Panc1 (cell line): ENCODE measurements around the gene KDM3B. TPM values are rescaled to one million over a fixed set of nuclear protein-coding genes. Genes with fewer than 3 reads are reported as not detected.

ENCODE experiments used
- ATAC-seq: fragments of 200-7000 bp; cut with Tn5 transposase; 2 replicates; pipeline ENCODE4 v1.9.1; 2020; ENCODE audit warnings: mild to moderate bottlenecking, moderate library complexity
- BruUV-seq: library from RNA; stranded (reverse); fragments of 400-500 nt; replicated peaks from 2 replicates; lab custom pipeline; 2021; lab: Mats Ljungman, UMichigan
- CTCF ChIA-PET: fragments of 300-600 bp; sonication (Branson Sonifier 250); formaldehyde crosslinking; loops from one replicate; lab custom pipeline; 2022; ENCODE audit warnings: antibody characterized with exemption; lab: Charles Lee
- POLR2A ChIA-PET: fragments of 300-600 bp; sonication (Branson Sonifier 250); formaldehyde crosslinking; loops from one replicate; lab custom pipeline; 2022; ENCODE audit warnings: antibody characterized with exemption; lab: Charles Lee
- DNase-seq: peaks from one replicate; pipeline ENCODE4 v3.0.0-alpha.2; 2010; ENCODE audit warnings: low read depth, low spot score
- H3K27ac ChIP-seq: 2 replicates; pipeline ENCODE4 v1.5.1; 2011; ENCODE audit warnings: mild to moderate bottlenecking, low read length, inconsistent platforms
- H3K27me3 ChIP-seq: fragments of 200-500 bp; sonication (Bioruptor generic); 2 replicates; pipeline ENCODE4 v1.6.0; 2014; ENCODE audit warnings: low read length, inconsistent platforms; ENCODE audit not compliant: control insufficient read depth, insufficient read depth
- H3K36me3 ChIP-seq: fragments of 200-500 bp; sonication (Bioruptor generic); 2 replicates; pipeline ENCODE4 v1.5.1; 2014; ENCODE audit warnings: inconsistent platforms, mild to moderate bottlenecking, low read length, moderate library complexity; ENCODE audit not compliant: control insufficient read depth, insufficient read depth
- H3K4me1 ChIP-seq: 2 replicates; pipeline ENCODE4 v1.5.1; 2011; ENCODE audit warnings: inconsistent platforms, mild to moderate bottlenecking, low read length, moderate library complexity; ENCODE audit not compliant: control insufficient read depth, insufficient read depth
- H3K4me3 ChIP-seq, 2 experiments: 2 replicates each; pipeline ENCODE4 v1.5.1; 2011 to 2012; ENCODE audit warnings: low read depth in 2 of 2, low read length in 2 of 2, mild to moderate bottlenecking in 2 of 2, inconsistent platforms in 1 of 2, moderate library complexity in 1 of 2
- H3K9me3 ChIP-seq: fragments of 200-500 bp; sonication (Bioruptor generic); 2 replicates; pipeline ENCODE4 v1.5.1; 2014; ENCODE audit warnings: low read depth, mild to moderate bottlenecking, inconsistent platforms, low read length, moderate library complexity; ENCODE audit not compliant: control insufficient read depth, insufficient read depth
- POLR2AphosphoS5 ChIP-seq: IDR thresholded peaks from 2 replicates; pipeline ENCODE4 v1.6.1; 2012; ENCODE audit warnings: mild to moderate bottlenecking, low read depth, low read length, moderate library complexity
- REST ChIP-seq, 2 experiments: IDR thresholded peaks; 2 replicates each; pipeline ENCODE4 v1.6.1; 2011 to 2012; ENCODE audit warnings: low read depth in 2 of 2, control low read depth in 1 of 2, low read length in 1 of 2, mild to moderate bottlenecking in 1 of 2, moderate library complexity in 1 of 2; ENCODE audit not compliant: insufficient read depth in 1 of 2
- SIN3A ChIP-seq: IDR thresholded peaks from 2 replicates; pipeline ENCODE4 v1.6.1; 2012; ENCODE audit warnings: low read depth, mild to moderate bottlenecking, low read length, moderate library complexity, borderline replicate concordance; ENCODE audit not compliant: insufficient read depth
- TCF7L2 ChIP-seq: IDR thresholded peaks from 2 replicates; pipeline ENCODE4 v1.6.1; 2011; ENCODE audit warnings: mild to moderate bottlenecking, low read depth, low read length, inconsistent platforms
- in situ Hi-C: cut with HindIII; loops from 2 replicates; pipeline ENCODE4 v1.10.0; 2016; ENCODE audit warnings: low sequenced_read_pairs, low pct_unique_long_range_greater_than_20kb
- intact Hi-C: fragments of 100-400 bp; cut with micrococcal nuclease; formaldehyde crosslinking; loops from one replicate; pipeline ENCODE4 v1.10.0; 2022; ENCODE audit not compliant: unreplicated experiment
- total RNA-seq: library from RNA; stranded (reverse); gene quantifications from one replicate; pipeline ENCODE4 v1.2.1, GENCODE V29; 2021; ENCODE audit not compliant: unreplicated experiment
- TF ChIP-seq, protein P1 (sequence below): fragments of 450-650 bp; IDR thresholded peaks from 2 replicates; pipeline ENCODE4 v1.5.1; 2017; ENCODE audit warnings: mild to moderate bottlenecking

Gene KDM3B
- total RNA-seq, 1 experiment from 2014 or later: 65.0 TPM

GRCh38 chr5:138435943-138436342, 83.5 kb downstream of the KDM3B start:
- Histone ChIP-seq H3K27ac (no peak overlapping the region), H3K4me3 (no peak overlapping the region), H3K4me1 (peaks cover 4% of the 10 kb centered on the region; the same call in 1 of the 2 replicates), H3K27me3 (no peaks in the 10 kb centered on the region), H3K36me3 (peaks cover 24% of the 10 kb centered on the region), H3K9me3 (no peaks in the 10 kb centered on the region)
- intact Hi-C loops: no loop called here
- no peak for ATAC-seq
- ChIA-PET CTCF (no interaction called here), POLR2A (no interaction called here)
- no peak for TF ChIP-seq SIN3A
- no peak for TF ChIP-seq TCF7L2
- no peak for TF ChIP-seq REST (IDR thresholded peaks at IDR 0.05; ENCODE audit: insufficient read depth in 1 of 2, low read depth in 2 of 2, low read length in 1 of 2)
- TF ChIP-seq, protein P1, sequence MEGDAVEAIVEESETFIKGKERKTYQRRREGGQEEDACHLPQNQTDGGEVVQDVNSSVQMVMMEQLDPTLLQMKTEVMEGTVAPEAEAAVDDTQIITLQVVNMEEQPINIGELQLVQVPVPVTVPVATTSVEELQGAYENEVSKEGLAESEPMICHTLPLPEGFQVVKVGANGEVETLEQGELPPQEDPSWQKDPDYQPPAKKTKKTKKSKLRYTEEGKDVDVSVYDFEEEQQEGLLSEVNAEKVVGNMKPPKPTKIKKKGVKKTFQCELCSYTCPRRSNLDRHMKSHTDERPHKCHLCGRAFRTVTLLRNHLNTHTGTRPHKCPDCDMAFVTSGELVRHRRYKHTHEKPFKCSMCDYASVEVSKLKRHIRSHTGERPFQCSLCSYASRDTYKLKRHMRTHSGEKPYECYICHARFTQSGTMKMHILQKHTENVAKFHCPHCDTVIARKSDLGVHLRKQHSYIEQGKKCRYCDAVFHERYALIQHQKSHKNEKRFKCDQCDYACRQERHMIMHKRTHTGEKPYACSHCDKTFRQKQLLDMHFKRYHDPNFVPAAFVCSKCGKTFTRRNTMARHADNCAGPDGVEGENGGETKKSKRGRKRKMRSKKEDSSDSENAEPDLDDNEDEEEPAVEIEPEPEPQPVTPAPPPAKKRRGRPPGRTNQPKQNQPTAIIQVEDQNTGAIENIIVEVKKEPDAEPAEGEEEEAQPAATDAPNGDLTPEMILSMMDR: no peak
- TF ChIP-seq POLR2AphosphoS5: no peak
- BruUV-seq: no TSS peak
- DNase-seq: no peak
- in situ Hi-C loops: no loop called here

GRCh38 chr5:138438003-138438723, 85.7 kb downstream of the KDM3B start:
- Histone ChIP-seq H3K27ac (no peak overlapping the region), H3K36me3 (peaks cover 13% of the 10 kb centered on the region), H3K4me3 (peak overlapping the region; percentile 45 to 52), H3K4me1 (peaks cover 4% of the 10 kb centered on the region; the same call in 1 of the 2 replicates), H3K9me3 (no peaks in the 10 kb centered on the region), H3K27me3 (no peaks in the 10 kb centered on the region)
- no peak for TF ChIP-seq POLR2AphosphoS5
- TF ChIP-seq REST (IDR thresholded peaks at IDR 0.05; ENCODE audit: insufficient read depth in 1 of 2, low read depth in 2 of 2, low read length in 1 of 2): no peak
- TF ChIP-seq, protein P1: no peak
- no peak for TF ChIP-seq TCF7L2
- no peak for TF ChIP-seq SIN3A
- DNase-seq: no peak
- BruUV-seq: no TSS peak
- intact Hi-C loops: no loop called here
- ChIA-PET CTCF (interaction anchor here (0.6 to 1.0 kb wide), 2 partner anchors 66 to 661 kb away, joined by 3 to 4 read pairs; no protein-coding TSS in a partner anchor), POLR2A (interaction anchor here (0.7 kb wide), 1 partner anchor 105 kb away, joined by 3 read pairs; the partner anchor contains the start of gene ETF1)
- in situ Hi-C loops: no loop called here
- ATAC-seq: peak; percentile 18
